Uterus (tissue), 4 donors: Measurements from ENCODE around the gene FGF3. TPM values are rescaled to one million over a fixed set of nuclear protein-coding genes. Genes with fewer than 3 reads are reported as not detected.
A peak's percentile ranks its signal among the peaks of the same experiment; 100 is the strongest.

ENCODE experiments used
- DNase-seq, 2 donors: peaks; one replicate each; pipeline ENCODE4 v3.0.0-alpha.2; 2019 to 2020
- H3K27ac ChIP-seq, 2 donors: fragments of 200-600 bp; sonication (generic); 1 replicate in 1 of 2; 2 replicates in 1 of 2; pipeline ENCODE4 v1.5.1; 2016 to 2018
- H3K27me3 ChIP-seq, 2 donors: fragments of 200-600 bp; sonication (generic); one replicate each; pipeline ENCODE4 v1.5.1; 2018 to 2019; ENCODE audit warnings: control low read depth in 1 of 2
- H3K36me3 ChIP-seq, 2 donors: fragments of 200-600 bp; sonication (generic); one replicate each; pipeline ENCODE4 v1.5.1; 2019; ENCODE audit warnings: control low read depth in 1 of 2
- H3K4me1 ChIP-seq, 2 donors: fragments of 200-600 bp; sonication (generic); one replicate each; pipeline ENCODE4 v1.5.1; 2018 to 2019; ENCODE audit warnings: control low read depth in 1 of 2
- H3K4me3 ChIP-seq, 2 donors: fragments of 200-600 bp; sonication (generic); 1 replicate in 1 of 2; 2 replicates in 1 of 2; pipeline ENCODE4 v1.5.1; 2018 to 2019; ENCODE audit warnings: mild to moderate bottlenecking in 1 of 2
- H3K9me3 ChIP-seq, 2 donors: fragments of 200-600 bp; sonication (generic); one replicate each; pipeline ENCODE4 v1.5.1; 2019; ENCODE audit warnings: control low read depth in 1 of 2
- CTCF ChIP-seq, 4 experiments: fragments of 200-600 bp in 2 of 4; fragments of 450-650 bp in 2 of 4; sonication (generic) in 2 of 4; IDR thresholded peaks; one replicate each; pipeline ENCODE4 v1.5.1; 2016 to 2019; ENCODE audit warnings: antibody characterized with exemption in 4 of 4, mild to moderate bottlenecking in 2 of 4, moderate library complexity in 1 of 4
- POLR2A ChIP-seq, 2 donors: fragments of 450-650 bp; IDR thresholded peaks; one replicate each; pipeline ENCODE4 v1.6.1; 2016; ENCODE audit warnings: antibody characterized with exemption in 2 of 2, mild to moderate bottlenecking in 1 of 2, moderate library complexity in 1 of 2
- intact Hi-C: fragments of 100-400 bp; cut with DNase I; formaldehyde crosslinking; loops from one replicate; pipeline ENCODE4 v1.15.1; 2023; ENCODE audit warnings: low total_unique reads
- total RNA-seq, 4 donors: library from RNA; depleted of rRNA in 3 of 4; stranded (reverse); fragments of >200 nt in 3 of 4; gene quantifications; one replicate each; pipeline versions ENCODE4 v1.1.0 to v1.2.4, GENCODE V29; 2014 to 2023
- donor health status: DM: yes; HTN: yes; CAD: no.

FGF3 gene
- total RNA-seq, 4 donors from 2014 or later, result not detected

- Histone ChIP-seq H3K27me3 (no peaks in the 10 kb centered on the region), H3K4me3 (no peak overlapping the region), H3K36me3 (no peaks in the 10 kb centered on the region), H3K4me1 (no peaks in the 10 kb centered on the region), H3K27ac (peak overlapping the region; percentile 15), H3K9me3 (no peaks in the 10 kb centered on the region)
- no peak for TF ChIP-seq POLR2A (IDR thresholded peaks at IDR 0.05)
- no peak for TF ChIP-seq CTCF (IDR thresholded peaks at IDR 0.05)
- intact Hi-C loops, result no loop called here
- peak in 1 of 2 donors; percentile 59 for DNase-seq
Observed at GRCh38 chr11:69791276-69792180, 27.7 kb downstream of the FGF3 start.

GRCh38 chr11:69788956-69789355 lies 30.3 kb downstream of the FGF3 start:
- Histone ChIP-seq H3K4me1 (no peaks in the 10 kb centered on the region), H3K27me3 (no peaks in the 10 kb centered on the region), H3K4me3 (no peak overlapping the region), H3K27ac (no peak overlapping the region), H3K36me3 (no peaks in the 10 kb centered on the region), H3K9me3 (no peaks in the 10 kb centered on the region)
- intact Hi-C loops, result no loop called here
- no peak for DNase-seq
- no peak for TF ChIP-seq CTCF (IDR thresholded peaks at IDR 0.05)
- no peak for TF ChIP-seq POLR2A (IDR thresholded peaks at IDR 0.05)

GRCh38 chr11:69787906-69788305 lies 31.3 kb downstream of the FGF3 start:
- TF ChIP-seq CTCF (IDR thresholded peaks at IDR 0.05), result no peak
- TF ChIP-seq POLR2A (IDR thresholded peaks at IDR 0.05), result no peak
- no peaks in the 10 kb centered on the region for H3K36me3 ChIP-seq
- intact Hi-C loops, result no loop called here
- H3K4me3 ChIP-seq, result no peak overlapping the region
- no peaks in the 10 kb centered on the region for H3K27me3 ChIP-seq
- no peak for DNase-seq
- H3K9me3 ChIP-seq, result no peaks in the 10 kb centered on the region
- no peaks in the 10 kb centered on the region for H3K4me1 ChIP-seq
- no peak overlapping the region for H3K27ac ChIP-seq

GRCh38 chr11:69787457-69787856 lies 31.8 kb downstream of the FGF3 start:
- intact Hi-C loops, result no loop called here
- H3K27ac ChIP-seq, result no peak overlapping the region

More at GRCh38 chr11:69787457-69787856, 31.8 kb downstream of the FGF3 start:
- TF ChIP-seq CTCF (IDR thresholded peaks at IDR 0.05), result no peak
- no peak for TF ChIP-seq POLR2A (IDR thresholded peaks at IDR 0.05)
- Histone ChIP-seq H3K4me1 (no peaks in the 10 kb centered on the region), H3K27me3 (no peaks in the 10 kb centered on the region), H3K9me3 (no peaks in the 10 kb centered on the region), H3K4me3 (no peak overlapping the region), H3K36me3 (no peaks in the 10 kb centered on the region)
- DNase-seq, result no peak
